SIG-M5 treated with dmso at 0.1 percent for 504 hours (cell line): Measurements from ENCODE around the gene COLEC12.
A peak's percentile ranks its signal among the peaks of the same experiment; 100 is the strongest.
"Not testable (repeated sequence)": the region's sequence is repeated elsewhere in the genome, so short reads cannot be mapped to it uniquely, and the experiment has no call there.

ENCODE experiments used
- DNase-seq: peaks from one replicate; lab custom pipeline; 2025; ENCODE audit not compliant: unreplicated experiment; lab: John Stamatoyannopoulos, UW

Gene COLEC12

DNA sequence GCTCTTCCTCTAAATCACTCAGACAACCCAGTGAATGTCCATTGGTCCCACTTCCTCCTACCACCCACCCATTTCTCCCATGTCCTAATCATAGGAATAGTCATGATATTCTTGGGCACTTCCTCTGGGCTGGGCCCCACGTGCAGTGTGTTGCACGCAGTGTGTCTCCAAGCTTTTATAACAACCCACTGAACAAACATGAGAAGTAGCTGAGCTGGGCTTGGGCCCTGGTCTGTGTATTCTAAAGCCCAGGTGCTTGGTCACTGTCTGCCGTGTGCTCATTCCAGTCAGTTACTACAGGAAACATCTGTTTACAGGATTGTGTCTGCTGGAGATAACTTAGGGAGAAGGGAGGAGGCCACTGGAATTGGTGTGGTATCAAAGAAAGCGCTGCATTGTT lies 168.5 kb downstream of the COLEC12 start:
- no peak for DNase-seq

DNA sequence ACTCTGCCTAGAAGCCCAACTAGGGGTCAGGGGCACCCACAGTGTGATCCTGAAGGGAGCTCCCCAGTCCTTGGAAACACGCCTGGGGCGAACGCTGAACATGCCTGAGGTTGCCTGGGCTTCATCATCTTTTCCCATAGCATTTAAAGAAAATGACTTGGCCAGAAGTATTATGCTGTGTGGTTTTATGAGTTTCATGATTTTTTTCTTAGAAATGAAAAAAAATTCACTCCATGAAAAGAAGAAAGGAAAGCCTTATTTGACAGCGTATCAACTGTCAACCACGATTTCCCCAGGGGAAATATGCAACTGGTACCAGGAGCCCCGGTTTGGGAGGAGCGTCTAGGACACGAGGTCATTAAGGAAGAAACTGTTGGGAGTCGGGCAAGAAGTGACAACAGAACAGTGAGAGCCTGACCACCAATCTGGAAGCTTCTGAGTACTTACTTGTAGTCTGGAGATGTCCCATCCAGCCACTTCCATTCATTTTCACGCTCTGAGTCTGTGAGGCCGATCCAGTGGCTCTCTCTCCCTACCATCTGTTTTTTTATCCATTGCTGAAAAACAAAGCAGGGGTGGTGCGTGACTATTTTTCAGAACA lies 169.2 kb downstream of the COLEC12 start:
- no peak for DNase-seq

DNA sequence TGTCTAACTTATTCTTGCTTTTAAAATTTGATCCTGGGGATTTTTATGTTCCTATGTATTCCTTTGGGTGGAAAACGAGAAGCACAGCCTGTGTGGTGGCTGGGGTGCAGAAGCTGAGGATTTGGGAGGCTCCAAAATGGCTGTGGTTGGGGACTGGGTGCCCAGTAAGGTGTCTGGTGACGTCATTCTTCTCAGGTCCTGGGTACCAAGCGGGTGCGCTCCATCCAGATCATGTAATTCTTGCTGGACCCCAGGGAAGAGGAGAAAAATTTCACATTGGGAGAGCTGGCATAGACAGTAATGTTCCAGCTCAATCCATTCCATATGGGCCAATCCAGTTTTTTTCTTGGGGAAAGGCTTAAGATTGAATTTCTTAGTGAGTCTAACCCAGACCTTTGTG lies 171.6 kb downstream of the COLEC12 start:
- no peak for DNase-seq

- no peak for DNase-seq
Observed at GRCh38 chr18:326846-327245, 173.7 kb downstream of the COLEC12 start.

- DNase-seq, result peak; percentile 17
Observed at GRCh38 chr18:323253-323622, 177.3 kb downstream of the COLEC12 start.

GRCh38 chr18:321865-322467 lies 178.5 kb downstream of the COLEC12 start:
- DNase-seq, result no peak

GRCh38 chr18:320155-320554 lies 180.3 kb downstream of the COLEC12 start:
- no peak for DNase-seq

- no peak for DNase-seq
Observed at GRCh38 chr18:319720-320119, 180.8 kb downstream of the COLEC12 start.

DNA sequence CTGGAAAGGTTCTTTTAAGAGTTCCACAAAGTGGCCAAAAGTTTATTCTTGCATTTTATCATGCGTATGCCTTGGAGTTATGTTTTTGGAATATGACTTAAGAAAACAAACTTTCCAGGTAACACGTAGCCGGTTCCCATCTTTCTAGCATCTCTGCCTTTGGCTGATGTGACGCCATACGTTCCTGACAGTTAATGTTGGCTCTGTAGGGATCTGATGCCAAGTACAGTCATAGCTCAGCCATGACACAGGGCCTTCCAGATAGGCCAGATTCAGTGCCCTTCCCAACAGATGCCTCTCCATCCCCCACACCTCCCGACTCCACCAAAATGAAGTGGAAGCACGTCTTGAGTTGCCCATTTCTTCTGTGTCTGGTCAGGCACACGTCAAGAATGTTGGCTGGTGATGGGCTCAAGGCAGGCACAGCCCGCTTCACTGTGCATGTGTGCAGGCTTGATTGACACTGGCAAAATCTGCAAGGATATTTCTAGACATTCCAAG lies 181.7 kb downstream of the COLEC12 start:
- no peak for DNase-seq

- DNase-seq, result no peak
Observed at GRCh38 chr18:317618-318017, 182.9 kb downstream of the COLEC12 start.

DNA sequence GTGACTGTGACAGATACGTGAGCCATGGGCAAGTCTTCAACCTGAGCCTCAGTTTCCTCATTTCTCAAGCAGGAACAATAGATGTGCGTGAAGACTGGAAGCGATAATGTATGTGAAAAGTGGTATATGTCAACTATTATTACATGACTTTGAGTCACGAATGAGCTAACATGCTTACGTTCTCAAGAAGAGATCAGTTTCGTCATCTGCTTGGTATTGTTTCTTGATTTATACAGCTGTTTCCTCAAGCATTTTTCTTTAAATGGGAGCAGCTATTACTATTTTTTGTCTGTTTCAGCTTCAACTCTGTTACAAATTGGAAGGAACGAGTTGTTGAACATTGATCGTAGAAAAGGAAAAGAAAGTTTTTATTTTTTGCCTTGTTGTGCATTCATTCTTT lies 184.1 kb downstream of the COLEC12 start:
- DNase-seq, result no peak

- no peak for DNase-seq
Observed at GRCh38 chr18:313931-314330, 186.6 kb downstream of the COLEC12 start.

DNA sequence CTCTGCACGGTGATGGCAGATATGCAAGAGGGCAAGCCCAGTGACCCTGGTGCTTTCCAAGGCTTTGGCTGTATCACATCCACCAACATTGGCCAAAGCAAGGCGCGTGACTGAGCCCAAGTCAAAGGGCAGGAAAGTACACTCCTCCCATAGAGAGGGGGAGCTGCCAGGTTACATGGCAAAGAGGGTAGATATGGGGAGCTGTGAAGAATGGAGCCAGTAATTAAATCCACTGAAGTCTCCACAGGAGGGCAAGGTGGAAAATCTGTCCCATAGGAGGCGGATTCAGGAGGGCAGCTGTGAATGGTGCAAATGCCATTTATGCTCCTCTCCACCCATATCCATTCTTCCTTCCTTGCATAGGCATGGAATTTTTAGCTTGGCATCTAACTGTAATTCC lies 188.1 kb downstream of the COLEC12 start:
- DNase-seq, result no peak

DNA sequence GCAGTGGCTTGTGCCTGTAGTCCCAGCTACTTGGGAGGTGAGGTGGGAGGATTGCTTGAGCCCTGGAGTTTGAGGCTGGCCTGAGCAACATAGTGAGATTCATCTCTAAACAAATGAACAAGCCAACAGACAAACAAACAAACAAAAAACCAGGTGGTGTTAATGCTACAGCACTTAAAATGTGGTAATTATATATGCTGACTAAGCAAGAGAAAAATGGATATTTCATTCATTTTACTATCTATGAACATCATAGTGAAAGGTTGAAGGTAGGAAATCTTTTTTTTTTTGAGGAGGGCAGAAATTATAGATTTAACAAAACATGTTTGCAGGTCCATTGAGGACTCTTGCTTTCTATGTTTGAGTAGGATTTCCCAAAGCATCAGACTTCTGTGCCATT lies 190.5 kb downstream of the COLEC12 start:
- DNase-seq, result no peak

GRCh38 chr18:308086-308485 lies 192.4 kb downstream of the COLEC12 start:
- not testable (repeated sequence) for DNase-seq

- DNase-seq, result no peak
Observed at GRCh38 chr18:306608-307255, 193.8 kb downstream of the COLEC12 start.

- no peak for DNase-seq
Observed at GRCh38 chr18:305003-305501, 195.4 kb downstream of the COLEC12 start.

DNA sequence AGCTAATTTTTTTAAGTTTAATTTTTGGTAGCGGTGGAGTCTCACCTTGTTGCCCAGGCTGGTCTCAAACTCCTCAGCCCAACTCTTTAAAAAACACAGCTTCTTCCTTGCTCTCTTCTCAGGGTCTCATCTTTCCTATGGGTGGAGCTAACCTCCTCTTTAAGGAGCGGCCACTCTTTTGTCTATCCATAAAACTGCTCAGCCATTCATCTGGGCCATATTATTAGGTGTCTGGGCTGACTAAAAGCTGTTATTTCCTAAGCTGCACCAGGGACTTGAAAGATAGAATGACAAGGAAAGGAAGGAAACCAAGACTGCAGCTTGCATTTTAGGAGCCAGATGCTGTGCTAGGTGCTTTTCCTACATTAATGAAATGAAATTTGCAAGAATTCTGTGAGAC lies 196.9 kb downstream of the COLEC12 start:
- DNase-seq, result no peak

DNA sequence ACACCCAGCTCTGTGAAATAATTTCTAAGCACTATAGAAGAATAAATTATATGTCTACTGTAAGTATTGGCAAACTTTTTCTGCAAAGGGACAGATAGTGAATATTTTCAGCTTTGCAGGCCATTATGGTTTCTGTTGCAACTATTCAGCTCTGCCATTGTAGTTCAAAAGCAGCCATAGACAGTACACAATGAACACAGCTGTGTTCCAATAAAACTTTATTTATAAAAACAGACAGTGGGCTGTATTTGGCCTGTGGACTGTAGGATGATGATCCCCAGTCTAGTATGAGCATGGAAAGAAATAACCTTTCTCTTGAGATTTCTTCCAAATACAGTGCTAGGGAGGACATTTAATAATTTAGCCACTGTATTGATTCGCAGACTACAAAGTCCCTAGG lies 197.5 kb downstream of the COLEC12 start:
- no peak for DNase-seq

DNA sequence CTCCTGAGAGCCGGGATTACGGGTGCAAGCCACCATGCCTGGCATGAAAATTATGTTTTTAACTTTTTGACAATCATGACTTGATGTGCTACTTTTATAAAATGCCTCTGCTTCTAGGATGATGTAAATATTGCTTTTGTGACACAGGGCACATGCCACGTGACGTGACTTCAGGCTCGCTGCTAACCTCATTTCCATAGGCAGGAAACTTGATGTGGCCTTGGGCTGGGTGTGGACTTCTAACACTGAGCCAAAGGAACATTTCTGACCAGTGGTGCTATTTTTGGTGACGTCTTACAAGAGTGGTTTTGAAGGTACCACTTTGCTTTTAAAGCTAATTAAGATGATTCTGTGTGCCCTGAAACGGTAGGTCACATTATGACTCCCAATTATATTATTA lies 198.4 kb downstream of the COLEC12 start:
- DNase-seq, result no peak

DNA sequence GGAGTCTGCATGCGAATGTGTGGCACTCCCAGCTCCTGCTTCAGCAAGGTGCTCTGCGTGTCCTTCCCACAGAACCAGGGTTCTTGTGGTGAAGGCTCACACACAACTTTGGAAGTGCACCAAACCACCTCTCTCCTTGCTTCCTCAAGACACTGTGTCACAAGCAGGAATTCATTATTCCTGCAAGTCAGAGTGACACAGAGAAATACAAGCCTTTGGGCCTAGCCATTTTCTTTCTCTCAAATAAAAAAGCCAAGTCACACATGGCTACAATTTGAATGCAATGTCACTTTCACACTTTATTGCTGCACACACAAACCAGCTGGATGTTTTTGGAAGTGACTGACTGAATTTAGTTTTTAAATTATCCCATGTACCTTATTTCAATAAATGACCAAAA lies 202.6 kb downstream of the COLEC12 start:
- no peak for DNase-seq

GRCh38 chr18:295756-296490 lies 204.6 kb downstream of the COLEC12 start:
- DNase-seq, result no peak
